Astrocyte (in vitro differentiated cells and primary cell): ENCODE data around the gene OTOG. TPM values are rescaled to one million over a fixed set of nuclear protein-coding genes. Genes with fewer than 3 reads are reported as not detected.

Experiments used
- DNase-seq: peaks from one replicate; pipeline ENCODE4 v3.0.0-alpha.2; 2010; ENCODE audit warnings: low read depth
- FAIRE-seq: peaks from 2 replicates; lab custom pipeline; 2011; peaks lifted over from hg19 to GRCh38; lab: Jason Lieb, UNC
- H2AFZ ChIP-seq: 2 replicates; pipeline ENCODE4 v1.6.0; 2012; ENCODE audit warnings: low read depth, low read length, inconsistent platforms
- H3K27ac ChIP-seq: 2 replicates; pipeline ENCODE4 v1.5.1; 2011; ENCODE audit warnings: low read depth, low read length, inconsistent platforms
- H3K27me3 ChIP-seq: 2 replicates; pipeline ENCODE4 v1.6.0; 2011; ENCODE audit warnings: low read length, inconsistent platforms; ENCODE audit not compliant: insufficient read depth
- H3K36me3 ChIP-seq: 2 replicates; pipeline ENCODE4 v1.5.1; 2011; ENCODE audit warnings: low read length, inconsistent platforms; ENCODE audit not compliant: insufficient read depth
- H3K4me1 ChIP-seq: 2 replicates; pipeline ENCODE4 v1.5.1; 2011; ENCODE audit warnings: low read length, inconsistent platforms; ENCODE audit not compliant: insufficient read depth
- H3K4me2 ChIP-seq: 2 replicates; pipeline ENCODE4 v1.6.0; 2012; ENCODE audit warnings: low read length, inconsistent platforms
- H3K4me3 ChIP-seq: 2 replicates; pipeline ENCODE4 v1.5.1; 2011; ENCODE audit warnings: low read depth, mild to moderate bottlenecking, low read length, inconsistent platforms; ENCODE audit not compliant: insufficient read depth
- H3K79me2 ChIP-seq: 2 replicates; pipeline ENCODE4 v1.6.0; 2012; ENCODE audit warnings: mild to moderate bottlenecking, low read length, inconsistent platforms; ENCODE audit not compliant: insufficient read depth
- H3K9ac ChIP-seq: 2 replicates; pipeline ENCODE4 v1.6.0; 2012; ENCODE audit warnings: mild to moderate bottlenecking, low read length, inconsistent platforms
- H3K9me3 ChIP-seq: 2 replicates; pipeline ENCODE4 v1.5.1; 2012; ENCODE audit warnings: low read depth, mild to moderate bottlenecking, low read length, inconsistent platforms; ENCODE audit not compliant: insufficient read depth
- H4K20me1 ChIP-seq: 2 replicates; pipeline ENCODE4 v1.6.0; 2012; ENCODE audit warnings: low read length, inconsistent platforms; ENCODE audit not compliant: insufficient read depth
- H3K27ac Mint-ChIP-seq: one replicate; pipeline ENCODE4 v1.8.0; 2021; ENCODE audit warnings: mild to moderate bottlenecking, mixed read lengths; ENCODE audit not compliant: unreplicated experiment
- H3K27me3 Mint-ChIP-seq: one replicate; pipeline ENCODE4 v1.8.0; 2021; ENCODE audit warnings: low read depth, mixed read lengths; ENCODE audit not compliant: unreplicated experiment
- H3K36me3 Mint-ChIP-seq: one replicate; pipeline ENCODE4 v1.8.0; 2021; ENCODE audit warnings: low read depth, mixed read lengths; ENCODE audit not compliant: unreplicated experiment
- H3K4me1 Mint-ChIP-seq: one replicate; pipeline ENCODE4 v1.8.0; 2021; ENCODE audit warnings: low read depth, mixed read lengths; ENCODE audit not compliant: unreplicated experiment
- H3K4me3 Mint-ChIP-seq: one replicate; pipeline ENCODE4 v1.8.0; 2021; ENCODE audit warnings: mild to moderate bottlenecking, moderate library complexity, mixed read lengths; ENCODE audit not compliant: unreplicated experiment
- H3K9me3 Mint-ChIP-seq: one replicate; pipeline ENCODE4 v1.8.0; 2021; ENCODE audit warnings: mild to moderate bottlenecking, mixed read lengths; ENCODE audit not compliant: unreplicated experiment
- EZH2 ChIP-seq: IDR thresholded peaks from 2 replicates; pipeline ENCODE4 v1.6.1; 2012; ENCODE audit warnings: mild to moderate bottlenecking, low read length, inconsistent platforms; ENCODE audit not compliant: insufficient read depth
- total RNA-seq: library from RNA; stranded (reverse); gene quantifications from 2 replicates; pipeline ENCODE4 v1.2.1, GENCODE V29; 2021
- TF ChIP-seq, protein P1 (sequence below): IDR thresholded peaks from 2 replicates; pipeline ENCODE4 v1.5.1; 2011; ENCODE audit warnings: low read depth, mild to moderate bottlenecking, inconsistent platforms, low read length, moderate library complexity; ENCODE audit not compliant: insufficient read depth

Gene OTOG
- total RNA-seq, 1 donor from 2014 or later: not detected

DNA sequence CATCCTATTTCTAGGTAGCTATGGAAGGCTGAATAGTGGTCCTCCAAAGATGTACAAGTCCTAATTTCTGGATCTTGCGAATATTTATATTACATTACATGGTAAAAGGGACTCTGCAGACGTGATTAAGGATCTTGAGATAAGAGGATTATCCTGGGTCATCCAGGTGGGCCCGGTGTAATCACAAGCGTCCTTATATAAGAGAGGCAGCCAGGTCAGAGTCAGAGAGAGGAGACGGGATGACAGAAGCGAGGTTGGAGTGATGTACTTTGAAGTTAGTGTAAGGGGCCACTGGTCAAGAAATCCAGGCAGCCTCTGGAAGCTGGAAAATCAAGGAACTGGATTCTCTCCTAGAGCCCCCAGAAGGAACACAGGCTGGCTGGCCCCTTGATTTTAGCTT is 102.2 kb downstream of the OTOG start:
- Histone ChIP-seq H3K9me3 (no peaks in the 10 kb centered on the region), H3K9ac (no peak overlapping the region), H3K4me3 (no peak overlapping the region), H2AFZ (no peak overlapping the region), H4K20me1 (no peaks in the 10 kb centered on the region), H3K36me3 (no peaks in the 10 kb centered on the region), H3K27ac (no peak overlapping the region), H3K4me1 (no peaks in the 10 kb centered on the region), H3K79me2 (no peaks in the 10 kb centered on the region), H3K4me2 (no peak overlapping the region), H3K27me3 (no peaks in the 10 kb centered on the region)
- no peaks in the 10 kb centered on the region for H3K9me3 Mint-ChIP-seq
- H3K4me3 Mint-ChIP-seq: no peak overlapping the region
- DNase-seq (no peak), FAIRE-seq (no peak)
- no peak for TF ChIP-seq EZH2
- TF ChIP-seq, protein P1, sequence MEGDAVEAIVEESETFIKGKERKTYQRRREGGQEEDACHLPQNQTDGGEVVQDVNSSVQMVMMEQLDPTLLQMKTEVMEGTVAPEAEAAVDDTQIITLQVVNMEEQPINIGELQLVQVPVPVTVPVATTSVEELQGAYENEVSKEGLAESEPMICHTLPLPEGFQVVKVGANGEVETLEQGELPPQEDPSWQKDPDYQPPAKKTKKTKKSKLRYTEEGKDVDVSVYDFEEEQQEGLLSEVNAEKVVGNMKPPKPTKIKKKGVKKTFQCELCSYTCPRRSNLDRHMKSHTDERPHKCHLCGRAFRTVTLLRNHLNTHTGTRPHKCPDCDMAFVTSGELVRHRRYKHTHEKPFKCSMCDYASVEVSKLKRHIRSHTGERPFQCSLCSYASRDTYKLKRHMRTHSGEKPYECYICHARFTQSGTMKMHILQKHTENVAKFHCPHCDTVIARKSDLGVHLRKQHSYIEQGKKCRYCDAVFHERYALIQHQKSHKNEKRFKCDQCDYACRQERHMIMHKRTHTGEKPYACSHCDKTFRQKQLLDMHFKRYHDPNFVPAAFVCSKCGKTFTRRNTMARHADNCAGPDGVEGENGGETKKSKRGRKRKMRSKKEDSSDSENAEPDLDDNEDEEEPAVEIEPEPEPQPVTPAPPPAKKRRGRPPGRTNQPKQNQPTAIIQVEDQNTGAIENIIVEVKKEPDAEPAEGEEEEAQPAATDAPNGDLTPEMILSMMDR: no peak
- peaks cover 38% of the 10 kb centered on the region for H3K27me3 Mint-ChIP-seq
- no peaks in the 10 kb centered on the region for H3K36me3 Mint-ChIP-seq
- peaks cover 8% of the 10 kb centered on the region for H3K4me1 Mint-ChIP-seq
- H3K27ac Mint-ChIP-seq: no peak overlapping the region

DNA sequence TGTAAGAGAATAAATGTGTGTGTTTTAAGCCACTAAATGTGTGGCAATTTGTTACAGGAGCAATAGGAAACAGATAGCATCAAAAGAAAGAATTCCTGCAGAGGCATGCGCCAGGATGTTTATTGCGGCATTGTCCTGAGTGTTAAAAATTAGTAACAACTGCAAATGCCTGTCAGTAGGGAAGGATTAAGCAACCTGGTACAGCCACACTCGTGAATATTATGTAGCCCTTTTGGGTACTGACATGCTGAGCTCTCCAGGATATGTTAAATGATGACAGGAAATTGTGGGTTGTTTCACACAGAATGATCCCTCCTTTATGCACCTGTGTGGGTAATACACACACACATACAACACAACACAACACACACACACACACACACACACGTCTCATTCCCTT is 102.6 kb downstream of the OTOG start:
- Histone ChIP-seq H3K9me3 (no peaks in the 10 kb centered on the region), H4K20me1 (no peaks in the 10 kb centered on the region), H3K4me2 (peak overlapping the region; percentile 44), H3K4me3 (no peak overlapping the region), H3K79me2 (no peaks in the 10 kb centered on the region), H2AFZ (no peak overlapping the region), H3K4me1 (no peaks in the 10 kb centered on the region), H3K27me3 (no peaks in the 10 kb centered on the region), H3K36me3 (no peaks in the 10 kb centered on the region), H3K27ac (no peak overlapping the region), H3K9ac (no peak overlapping the region)
- no peak for FAIRE-seq
- Mint-ChIP-seq H3K27ac (no peak overlapping the region), H3K36me3 (no peaks in the 10 kb centered on the region), H3K4me3 (no peak overlapping the region), H3K27me3 (peaks cover 38% of the 10 kb centered on the region), H3K9me3 (no peaks in the 10 kb centered on the region), H3K4me1 (peaks cover 8% of the 10 kb centered on the region)
- no peak for TF ChIP-seq EZH2
- TF ChIP-seq, protein P1: no peak
- DNase-seq: no peak

GRCh38 chr11:17650127-17650911 is 103.3 kb downstream of the OTOG start:
- H3K27ac ChIP-seq: no peak overlapping the region
- no peaks in the 10 kb centered on the region for H3K27me3 ChIP-seq
- H3K27ac Mint-ChIP-seq: no peak overlapping the region
- peak overlapping the region; percentile 44 for H3K4me2 ChIP-seq
- peaks cover 1% of the 10 kb centered on the region for H3K9me3 Mint-ChIP-seq
- H3K4me3 Mint-ChIP-seq: no peak overlapping the region
- FAIRE-seq (no peak), DNase-seq (peak; percentile 9)
- H3K36me3 Mint-ChIP-seq: no peaks in the 10 kb centered on the region
- TF ChIP-seq, protein P1: no peak
- no peak for TF ChIP-seq EZH2
- peak overlapping the region; percentile 41 for H2AFZ ChIP-seq
- H3K9ac ChIP-seq: no peak overlapping the region
- peaks cover 3% of the 10 kb centered on the region for H3K9me3 ChIP-seq
- no peaks in the 10 kb centered on the region for H3K79me2 ChIP-seq
- no peak overlapping the region for H3K4me3 ChIP-seq
- H3K36me3 ChIP-seq: no peaks in the 10 kb centered on the region
- H3K4me1 ChIP-seq: no peaks in the 10 kb centered on the region
- peaks cover 8% of the 10 kb centered on the region for H3K4me1 Mint-ChIP-seq
- H3K27me3 Mint-ChIP-seq: peaks cover 42% of the 10 kb centered on the region
- H4K20me1 ChIP-seq: no peaks in the 10 kb centered on the region
